Hippocampal formation (tissue), 2 donors: Measurements from ENCODE around the gene EIF5.

ENCODE experiments used
- DNase-seq, 2 donors: peaks; one replicate each; lab custom pipeline; 2025; lab: John Stamatoyannopoulos, UW

The EIF5 gene

DNA sequence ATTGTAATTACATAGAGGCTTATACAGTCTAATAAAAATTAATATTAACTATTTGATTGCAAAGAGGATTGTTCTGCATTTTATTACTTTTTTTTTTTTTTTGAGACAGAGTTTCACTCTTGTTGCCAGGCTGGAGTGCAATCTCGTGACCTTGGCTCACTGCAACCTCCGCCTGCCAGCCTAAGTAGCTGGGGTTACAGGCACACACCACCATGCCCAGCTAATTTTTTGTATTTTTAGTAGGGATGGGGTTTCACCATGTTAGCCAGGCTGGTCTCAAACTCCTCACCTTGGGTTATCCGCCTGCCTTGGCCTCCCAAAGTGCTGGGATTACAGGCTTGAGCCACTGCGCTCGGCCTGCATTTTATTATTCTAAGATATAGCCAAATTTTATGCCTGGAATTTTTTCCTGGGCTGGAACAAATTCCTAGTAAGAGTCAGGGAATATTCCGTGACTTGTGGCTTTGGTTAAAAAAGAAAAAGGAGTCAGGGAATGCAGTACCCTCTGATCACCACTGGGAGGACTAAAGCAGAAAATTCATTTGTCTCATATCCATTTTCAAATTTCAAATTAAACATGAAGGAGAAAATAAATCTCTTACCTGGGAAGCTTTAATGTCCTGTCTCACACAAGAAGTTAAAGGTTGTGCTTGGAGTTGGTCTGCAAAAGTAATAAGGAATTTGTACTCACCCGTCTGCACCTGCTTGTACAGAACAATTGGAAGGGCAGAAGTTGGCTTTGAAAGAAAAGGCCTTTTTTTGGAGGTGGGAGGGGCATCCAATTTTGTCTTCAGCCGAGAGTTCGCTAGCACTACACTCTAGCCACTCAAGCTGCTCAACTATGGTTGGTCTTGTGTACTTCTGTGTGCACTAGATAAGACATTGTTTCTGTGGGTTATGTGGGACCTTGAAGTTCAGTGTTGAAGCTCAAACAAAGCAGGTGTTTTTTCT, 59.9 kb downstream of the EIF5 start:
- DNase-seq, result peak in 1 of 2 donors; percentile 35
